ENCODE data around the gene EDC4.

Gene EDC4

GRCh38 chr16:67847064-67847861 is 25.6 kb upstream of the EDC4 start, which contains the start of gene CENPT:
Gene CENPT, minus strand, starts transcription at chr16:67847693. Its CDS starts 13,834 bp downstream, at chr16:67833859.
- Histone ChIP-seq H3K9ac (ENCODE audit: low read depth in 1 of 2, low read length in 2 of 2) (peak within 1 kb of the TSS; percentile 79), H3K4me3 (ENCODE audit: low read length in 2 of 2) (peak within 1 kb of the TSS; percentile 79 to 83), H3K27ac (ENCODE audit: low read depth in 2 of 2, low read length in 2 of 2) (peak within 1 kb of the TSS; percentile 92 to 93), H3K4me1 (ENCODE audit: control insufficient read depth in 2 of 2, insufficient read depth in 2 of 2, low read length in 2 of 2) (peaks cover 41 to 42% of the 10 kb centered on the region in 2 donors), H3K27me3 (ENCODE audit: control insufficient read depth in 2 of 2, insufficient read depth in 2 of 2, low read length in 2 of 2) (no peaks in the 10 kb centered on the region), H3K9me3 (ENCODE audit: control insufficient read depth in 2 of 2, low read length in 2 of 2) (no peaks in the 10 kb centered on the region), H3K36me3 (ENCODE audit: control insufficient read depth in 2 of 2, insufficient read depth in 2 of 2, low read length in 2 of 2) (no peaks in the 10 kb centered on the region)

- H3K4me1 ChIP-seq (ENCODE audit: control insufficient read depth in 2 of 2, insufficient read depth in 2 of 2, low read length in 2 of 2), result peaks cover 37 to 39% of the 10 kb centered on the region in 2 donors
- no peaks in the 10 kb centered on the region for H3K36me3 ChIP-seq (ENCODE audit: control insufficient read depth in 2 of 2, insufficient read depth in 2 of 2, low read length in 2 of 2)
- peak overlapping the region; percentile 75 to 79 for H3K9ac ChIP-seq (ENCODE audit: low read depth in 1 of 2, low read length in 2 of 2)
These were observed 24.7 kb upstream of the EDC4 start for GRCh38 chr16:67848118-67848517.

GRCh38 chr16:67853670-67854069 is 19.2 kb upstream of the EDC4 start:
- no peaks in the 10 kb centered on the region for H3K36me3 ChIP-seq (ENCODE audit: control insufficient read depth in 2 of 2, insufficient read depth in 2 of 2, low read length in 2 of 2)
- no peaks in the 10 kb centered on the region for H3K27me3 ChIP-seq (ENCODE audit: control insufficient read depth in 2 of 2, insufficient read depth in 2 of 2, low read length in 2 of 2)
- H3K27ac ChIP-seq (ENCODE audit: low read depth in 2 of 2, low read length in 2 of 2), result no peak overlapping the region
- no peaks in the 10 kb centered on the region for H3K9me3 ChIP-seq (ENCODE audit: control insufficient read depth in 2 of 2, low read length in 2 of 2)
- no peak overlapping the region for H3K4me3 ChIP-seq (ENCODE audit: low read length in 2 of 2)
- H3K4me1 ChIP-seq (ENCODE audit: control insufficient read depth in 2 of 2, insufficient read depth in 2 of 2, low read length in 2 of 2), result peaks cover 18 to 19% of the 10 kb centered on the region in 2 donors
- no peak overlapping the region for H3K9ac ChIP-seq (ENCODE audit: low read depth in 1 of 2, low read length in 2 of 2)

More at GRCh38 chr16:67848118-67848517, 24.7 kb upstream of the EDC4 start:
- Histone ChIP-seq H3K4me3 (ENCODE audit: low read length in 2 of 2) (peak overlapping the region; percentile 79 to 83), H3K9me3 (ENCODE audit: control insufficient read depth in 2 of 2, low read length in 2 of 2) (no peaks in the 10 kb centered on the region), H3K27me3 (ENCODE audit: control insufficient read depth in 2 of 2, insufficient read depth in 2 of 2, low read length in 2 of 2) (no peaks in the 10 kb centered on the region), H3K27ac (ENCODE audit: low read depth in 2 of 2, low read length in 2 of 2) (peak overlapping the region; percentile 92 to 93)

- Histone ChIP-seq H3K4me3 (ENCODE audit: low read length in 2 of 2) (no peak overlapping the region), H3K27me3 (ENCODE audit: control insufficient read depth in 2 of 2, insufficient read depth in 2 of 2, low read length in 2 of 2) (no peaks in the 10 kb centered on the region), H3K27ac (ENCODE audit: low read depth in 2 of 2, low read length in 2 of 2) (no peak overlapping the region), H3K9me3 (ENCODE audit: control insufficient read depth in 2 of 2, low read length in 2 of 2) (no peaks in the 10 kb centered on the region), H3K36me3 (ENCODE audit: control insufficient read depth in 2 of 2, insufficient read depth in 2 of 2, low read length in 2 of 2) (peaks cover 0 to 6% of the 10 kb centered on the region in 2 donors), H3K4me1 (ENCODE audit: control insufficient read depth in 2 of 2, insufficient read depth in 2 of 2, low read length in 2 of 2) (peaks cover 19 to 23% of the 10 kb centered on the region in 2 donors), H3K9ac (ENCODE audit: low read depth in 1 of 2, low read length in 2 of 2) (no peak overlapping the region)
These were observed 17.1 kb upstream of the EDC4 start for GRCh38 chr16:67855789-67856188.

- Histone ChIP-seq H3K27me3 (ENCODE audit: control insufficient read depth in 2 of 2, insufficient read depth in 2 of 2, low read length in 2 of 2) (no peaks in the 10 kb centered on the region), H3K9ac (ENCODE audit: low read depth in 1 of 2, low read length in 2 of 2) (no peak overlapping the region), H3K4me1 (ENCODE audit: control insufficient read depth in 2 of 2, insufficient read depth in 2 of 2, low read length in 2 of 2) (peaks cover 21 to 31% of the 10 kb centered on the region in 2 donors), H3K36me3 (ENCODE audit: control insufficient read depth in 2 of 2, insufficient read depth in 2 of 2, low read length in 2 of 2) (peaks cover 0 to 6% of the 10 kb centered on the region in 2 donors), H3K27ac (ENCODE audit: low read depth in 2 of 2, low read length in 2 of 2) (peak overlapping the region; percentile 38 to 76), H3K4me3 (ENCODE audit: low read length in 2 of 2) (no peak overlapping the region), H3K9me3 (ENCODE audit: control insufficient read depth in 2 of 2, low read length in 2 of 2) (no peaks in the 10 kb centered on the region)
These were observed 15.8 kb upstream of the EDC4 start for GRCh38 chr16:67856927-67857546.

GRCh38 chr16:67857547-67858233 is 15.2 kb upstream of the EDC4 start:
- H3K27ac ChIP-seq (ENCODE audit: low read depth in 2 of 2, low read length in 2 of 2), result peak overlapping the region; percentile 76
- H3K4me3 ChIP-seq (ENCODE audit: low read length in 2 of 2), result no peak overlapping the region
- H3K36me3 ChIP-seq (ENCODE audit: control insufficient read depth in 2 of 2, insufficient read depth in 2 of 2, low read length in 2 of 2), result peaks cover 0 to 6% of the 10 kb centered on the region in 2 donors

GRCh38 chr16:67858500-67858899 is 14.4 kb upstream of the EDC4 start:
- Histone ChIP-seq H3K27ac (ENCODE audit: low read depth in 2 of 2, low read length in 2 of 2) (peak overlapping the region; percentile 73 to 76), H3K36me3 (ENCODE audit: control insufficient read depth in 2 of 2, insufficient read depth in 2 of 2, low read length in 2 of 2) (peaks cover 0 to 6% of the 10 kb centered on the region in 2 donors), H3K4me3 (ENCODE audit: low read length in 2 of 2) (no peak overlapping the region), H3K9ac (ENCODE audit: low read depth in 1 of 2, low read length in 2 of 2) (peak overlapping the region in 1 of 2 donors; percentile 23), H3K27me3 (ENCODE audit: control insufficient read depth in 2 of 2, insufficient read depth in 2 of 2, low read length in 2 of 2) (no peaks in the 10 kb centered on the region), H3K4me1 (ENCODE audit: control insufficient read depth in 2 of 2, insufficient read depth in 2 of 2, low read length in 2 of 2) (peaks cover 21 to 33% of the 10 kb centered on the region in 2 donors), H3K9me3 (ENCODE audit: control insufficient read depth in 2 of 2, low read length in 2 of 2) (no peaks in the 10 kb centered on the region)

More at GRCh38 chr16:67857547-67858233, 15.2 kb upstream of the EDC4 start:
- no peaks in the 10 kb centered on the region for H3K9me3 ChIP-seq (ENCODE audit: control insufficient read depth in 2 of 2, low read length in 2 of 2)
- peaks cover 21 to 33% of the 10 kb centered on the region in 2 donors for H3K4me1 ChIP-seq (ENCODE audit: control insufficient read depth in 2 of 2, insufficient read depth in 2 of 2, low read length in 2 of 2)
- H3K9ac ChIP-seq (ENCODE audit: low read depth in 1 of 2, low read length in 2 of 2), result peak overlapping the region in 1 of 2 donors; percentile 23
- no peaks in the 10 kb centered on the region for H3K27me3 ChIP-seq (ENCODE audit: control insufficient read depth in 2 of 2, insufficient read depth in 2 of 2, low read length in 2 of 2)

GRCh38 chr16:67860589-67861398 is 12.1 kb upstream of the EDC4 start:
- peak overlapping the region in 1 of 2 donors; percentile 29 for H3K27ac ChIP-seq (ENCODE audit: low read depth in 2 of 2, low read length in 2 of 2)
- H3K4me1 ChIP-seq (ENCODE audit: control insufficient read depth in 2 of 2, insufficient read depth in 2 of 2, low read length in 2 of 2), result peaks cover 21 to 33% of the 10 kb centered on the region in 2 donors
- peaks cover 6 to 12% of the 10 kb centered on the region in 2 donors for H3K36me3 ChIP-seq (ENCODE audit: control insufficient read depth in 2 of 2, insufficient read depth in 2 of 2, low read length in 2 of 2)
- H3K9ac ChIP-seq (ENCODE audit: low read depth in 1 of 2, low read length in 2 of 2), result no peak overlapping the region
- no peaks in the 10 kb centered on the region for H3K27me3 ChIP-seq (ENCODE audit: control insufficient read depth in 2 of 2, insufficient read depth in 2 of 2, low read length in 2 of 2)
- H3K4me3 ChIP-seq (ENCODE audit: low read length in 2 of 2), result no peak overlapping the region
- no peaks in the 10 kb centered on the region for H3K9me3 ChIP-seq (ENCODE audit: control insufficient read depth in 2 of 2, low read length in 2 of 2)

- Histone ChIP-seq H3K36me3 (ENCODE audit: control insufficient read depth in 2 of 2, insufficient read depth in 2 of 2, low read length in 2 of 2) (peaks cover 12 to 14% of the 10 kb centered on the region in 2 donors), H3K9me3 (ENCODE audit: control insufficient read depth in 2 of 2, low read length in 2 of 2) (no peaks in the 10 kb centered on the region), H3K4me1 (ENCODE audit: control insufficient read depth in 2 of 2, insufficient read depth in 2 of 2, low read length in 2 of 2) (peaks cover 21 to 31% of the 10 kb centered on the region in 2 donors), H3K4me3 (ENCODE audit: low read length in 2 of 2) (no peak overlapping the region), H3K27ac (ENCODE audit: low read depth in 2 of 2, low read length in 2 of 2) (no peak overlapping the region), H3K9ac (ENCODE audit: low read depth in 1 of 2, low read length in 2 of 2) (no peak overlapping the region), H3K27me3 (ENCODE audit: control insufficient read depth in 2 of 2, insufficient read depth in 2 of 2, low read length in 2 of 2) (no peaks in the 10 kb centered on the region)
These were observed 11.0 kb upstream of the EDC4 start for GRCh38 chr16:67861877-67862276.

Data from mucosa of rectum (tissue), 2 donors.